ENCODE measurements around the gene KCNS1.

KCNS1 gene

DNA sequence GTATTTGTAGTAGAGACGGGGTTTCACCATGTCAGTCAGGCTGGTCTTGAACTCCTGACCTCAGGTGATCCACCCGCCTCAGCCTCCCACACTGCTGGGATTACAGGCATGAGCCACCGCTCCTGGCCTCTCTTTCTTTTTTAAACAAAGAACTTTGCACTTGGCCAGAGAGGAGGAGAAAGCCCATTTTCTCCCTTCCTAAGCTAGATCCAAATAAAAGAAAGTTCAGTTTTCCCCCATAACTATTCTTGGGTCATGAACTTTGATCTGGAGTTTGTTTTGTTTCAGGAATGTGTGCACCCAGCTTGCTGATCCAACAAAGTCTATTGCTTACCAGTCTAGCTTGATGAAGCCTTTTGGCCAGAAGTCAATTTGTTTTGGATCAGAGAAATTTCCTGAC, 23.4 kb downstream of the KCNS1 start:
- no peak for DNase-seq (ENCODE audit: extremely low read depth, low read depth)
- TF ChIP-seq, protein P1, sequence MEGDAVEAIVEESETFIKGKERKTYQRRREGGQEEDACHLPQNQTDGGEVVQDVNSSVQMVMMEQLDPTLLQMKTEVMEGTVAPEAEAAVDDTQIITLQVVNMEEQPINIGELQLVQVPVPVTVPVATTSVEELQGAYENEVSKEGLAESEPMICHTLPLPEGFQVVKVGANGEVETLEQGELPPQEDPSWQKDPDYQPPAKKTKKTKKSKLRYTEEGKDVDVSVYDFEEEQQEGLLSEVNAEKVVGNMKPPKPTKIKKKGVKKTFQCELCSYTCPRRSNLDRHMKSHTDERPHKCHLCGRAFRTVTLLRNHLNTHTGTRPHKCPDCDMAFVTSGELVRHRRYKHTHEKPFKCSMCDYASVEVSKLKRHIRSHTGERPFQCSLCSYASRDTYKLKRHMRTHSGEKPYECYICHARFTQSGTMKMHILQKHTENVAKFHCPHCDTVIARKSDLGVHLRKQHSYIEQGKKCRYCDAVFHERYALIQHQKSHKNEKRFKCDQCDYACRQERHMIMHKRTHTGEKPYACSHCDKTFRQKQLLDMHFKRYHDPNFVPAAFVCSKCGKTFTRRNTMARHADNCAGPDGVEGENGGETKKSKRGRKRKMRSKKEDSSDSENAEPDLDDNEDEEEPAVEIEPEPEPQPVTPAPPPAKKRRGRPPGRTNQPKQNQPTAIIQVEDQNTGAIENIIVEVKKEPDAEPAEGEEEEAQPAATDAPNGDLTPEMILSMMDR (IDR thresholded peaks at IDR 0.05; ENCODE audit: low read depth, low read length) = no peak

DNA sequence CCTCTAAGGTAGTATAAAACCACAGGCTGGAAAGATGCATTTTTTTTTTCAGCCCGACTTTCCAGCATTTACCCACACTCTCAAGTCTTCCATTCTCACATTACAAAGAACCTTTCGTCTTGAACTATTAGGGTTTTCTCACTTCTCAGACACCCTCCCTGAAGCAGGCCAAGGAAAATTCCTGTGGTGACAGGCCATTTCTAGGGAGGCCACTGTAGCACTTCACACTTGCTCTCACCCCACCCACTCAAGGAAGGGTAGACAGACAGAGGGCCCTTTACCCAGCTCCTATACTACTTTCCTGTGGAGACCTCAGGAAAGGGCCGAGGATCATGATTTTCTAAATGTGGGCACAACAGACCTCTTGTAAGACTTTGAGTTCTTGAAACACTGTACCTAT, 27.7 kb downstream of the KCNS1 start:
- TF ChIP-seq, protein P1 (IDR thresholded peaks at IDR 0.05; ENCODE audit: low read depth, low read length) = no peak
- DNase-seq (ENCODE audit: extremely low read depth, low read depth) = no peak

DNA sequence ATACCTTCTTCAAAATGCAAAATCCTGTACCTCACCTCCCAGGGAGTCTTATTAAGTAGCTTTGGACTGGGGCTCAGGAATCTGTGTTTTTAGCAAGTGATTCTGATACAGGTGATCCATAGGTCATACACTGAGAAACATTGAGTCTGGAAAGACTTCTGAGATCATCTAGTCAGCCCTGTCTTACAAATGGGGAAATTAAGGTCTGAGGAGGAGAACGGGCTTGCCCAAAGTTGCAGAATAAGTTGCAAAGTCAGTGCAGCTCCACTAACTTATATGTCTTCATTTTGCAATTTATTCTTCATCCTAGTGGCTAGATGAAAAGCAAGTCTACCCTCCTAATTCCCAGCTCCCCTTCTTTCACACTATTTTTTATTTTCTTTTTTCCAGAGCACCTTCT, 28.9 kb downstream of the KCNS1 start:
- no peak for DNase-seq (ENCODE audit: extremely low read depth, low read depth)
- TF ChIP-seq, protein P1 (IDR thresholded peaks at IDR 0.05; ENCODE audit: low read depth, low read length) = no peak

DNA sequence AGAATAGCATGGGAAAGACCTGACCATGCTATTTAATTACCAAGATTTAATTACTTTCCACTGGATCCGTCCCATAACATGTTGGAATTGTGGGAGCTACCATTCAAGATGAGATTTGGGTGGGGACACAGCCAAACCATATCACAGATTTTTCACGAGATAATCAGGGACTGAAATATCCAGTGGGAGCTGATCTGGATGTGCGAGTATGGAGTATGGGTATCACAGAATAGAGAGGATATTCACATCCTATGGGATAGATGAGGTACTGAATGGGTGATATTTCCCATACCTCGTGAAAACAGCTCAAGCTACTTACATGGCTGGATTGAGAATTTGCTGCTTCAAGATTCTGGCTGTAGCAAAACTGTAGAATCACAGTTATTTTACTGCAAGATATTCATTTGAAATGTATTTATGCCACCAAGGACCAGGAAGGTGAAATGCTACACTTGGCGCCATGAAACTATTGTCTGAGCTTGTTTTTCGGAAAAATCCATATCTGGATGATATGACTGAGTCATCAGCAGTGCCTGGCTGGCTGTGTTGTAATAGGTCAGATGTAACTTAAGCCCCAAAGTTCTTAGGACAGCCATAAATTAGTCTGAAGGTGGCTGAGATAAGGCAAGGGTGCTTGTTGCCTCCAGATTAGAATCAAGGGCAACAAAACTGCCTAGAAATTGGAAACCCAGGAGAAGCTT, 29.8 kb downstream of the KCNS1 start:
- DNase-seq (ENCODE audit: extremely low read depth, low read depth) = no peak

DNA sequence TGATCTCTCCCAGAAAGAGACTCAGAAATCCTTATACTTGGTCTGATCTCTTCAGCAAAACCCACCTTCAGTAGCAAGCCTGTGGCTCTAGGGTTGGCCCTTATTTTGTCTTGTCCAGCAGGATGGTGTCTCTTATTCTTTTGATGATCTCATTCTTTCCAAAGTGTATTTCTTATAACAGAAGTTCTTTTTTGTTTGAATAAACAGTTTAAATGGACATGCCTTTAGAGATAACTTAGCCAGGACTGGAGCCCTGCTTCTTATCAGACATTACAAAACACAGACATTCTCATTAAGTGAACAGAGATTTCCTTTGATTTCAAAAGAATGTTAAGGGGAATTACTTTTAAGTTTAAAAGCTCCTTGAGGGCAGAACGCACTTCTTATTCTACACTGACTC, 31.7 kb downstream of the KCNS1 start:
- DNase-seq (ENCODE audit: extremely low read depth, low read depth) = no peak
- TF ChIP-seq, protein P1 (IDR thresholded peaks at IDR 0.05; ENCODE audit: low read depth, low read length) = no peak

More for the DNA sequence above, 29.8 kb downstream of the KCNS1 start:
- TF ChIP-seq, protein P1 (IDR thresholded peaks at IDR 0.05; ENCODE audit: low read depth, low read length) = no peak

DNA sequence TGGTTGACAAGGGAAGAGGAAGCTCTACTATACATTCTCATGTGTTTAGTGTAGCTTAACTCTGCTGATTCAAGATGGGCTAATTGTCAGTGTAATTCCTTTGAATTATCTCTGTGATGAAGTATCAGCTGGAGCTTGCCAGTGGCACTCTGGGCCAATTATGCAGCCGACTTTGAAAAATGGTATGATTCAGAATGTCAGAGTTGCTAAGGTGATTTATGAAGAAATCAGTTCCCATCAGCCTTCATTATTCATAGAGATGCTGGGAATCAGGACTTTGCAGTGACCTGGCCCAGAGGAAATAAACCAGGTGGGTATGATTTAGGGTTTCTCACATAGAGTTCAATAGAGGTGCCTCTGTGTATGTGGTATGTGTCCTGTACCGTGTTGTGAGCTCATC, 33.4 kb downstream of the KCNS1 start:
- DNase-seq (ENCODE audit: extremely low read depth, low read depth) = no peak
- TF ChIP-seq, protein P1 (IDR thresholded peaks at IDR 0.05; ENCODE audit: low read depth, low read length) = no peak

DNA sequence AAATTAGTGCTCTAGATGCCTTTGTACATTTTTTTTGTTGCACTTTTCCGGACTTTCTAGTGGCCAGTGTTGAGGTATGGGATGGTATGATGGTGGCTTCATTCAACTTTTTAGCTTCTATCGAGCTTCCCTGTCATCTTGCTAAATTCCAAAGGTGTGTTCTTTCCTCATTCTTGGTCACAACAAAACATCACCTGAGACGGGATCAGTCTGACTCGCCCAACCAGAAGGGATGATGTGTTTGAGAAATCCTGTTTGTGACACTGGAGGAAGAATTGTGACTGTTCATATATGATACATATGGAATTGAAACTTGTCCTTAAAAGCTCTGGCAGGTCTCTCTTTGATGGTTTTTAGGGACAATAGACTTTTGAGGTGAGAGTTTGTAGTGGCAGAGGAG, 33.8 kb downstream of the KCNS1 start:
- TF ChIP-seq, protein P1 (IDR thresholded peaks at IDR 0.05; ENCODE audit: low read depth, low read length) = no peak
- DNase-seq (ENCODE audit: extremely low read depth, low read depth) = no peak
